Neuronal stem cell (in vitro differentiated cells): ENCODE data around the gene CDC25B.

Experiments
- DNase-seq: peaks from one replicate; pipeline ENCODE4 v3.0.0-alpha.2; 2013; ENCODE audit warnings: low spot score
- H2AFZ ChIP-seq: one replicate; pipeline ENCODE4 v1.6.1; 2013; ENCODE audit warnings: mild to moderate bottlenecking, low read length, inconsistent platforms
- H2AK5ac ChIP-seq: 2 replicates; pipeline ENCODE4 v1.6.1; 2013; ENCODE audit warnings: low read depth, mild to moderate bottlenecking, inconsistent platforms, low read length, moderate library complexity, mixed read lengths
- H2BK120ac ChIP-seq: 2 replicates; pipeline ENCODE4 v1.6.1; 2013; ENCODE audit warnings: low read depth, mild to moderate bottlenecking, inconsistent platforms, low read length, moderate library complexity, mixed read lengths
- H2BK12ac ChIP-seq: one replicate; pipeline ENCODE4 v1.6.1; 2013; ENCODE audit warnings: low read length, inconsistent platforms
- H2BK15ac ChIP-seq: 2 replicates; pipeline ENCODE4 v1.6.1; 2013; ENCODE audit warnings: mild to moderate bottlenecking, low read length, inconsistent platforms, mixed read lengths
- H2BK5ac ChIP-seq: one replicate; pipeline ENCODE4 v1.6.1; 2013; ENCODE audit warnings: inconsistent platforms, mild to moderate bottlenecking, low read length, moderate library complexity
- H3K14ac ChIP-seq: one replicate; pipeline ENCODE4 v1.6.1; 2013; ENCODE audit warnings: low read length, inconsistent platforms
- H3K18ac ChIP-seq: 2 replicates; pipeline ENCODE4 v1.6.1; 2013; ENCODE audit warnings: low read length, inconsistent platforms
- H3K23ac ChIP-seq: 2 replicates; pipeline ENCODE4 v1.6.1; 2013; ENCODE audit warnings: low read depth, mild to moderate bottlenecking, mixed read lengths, low read length, inconsistent platforms; ENCODE audit not compliant: poor library complexity
- H3K27ac ChIP-seq: replicated peaks from 3 replicates; pipeline ENCODE4 v1.5.1; 2013; ENCODE audit warnings: low read length, inconsistent platforms
- H3K27me3 ChIP-seq, 3 experiments: 2 replicates each; pipeline ENCODE4 v1.6.1; 2013; ENCODE audit warnings: low read length in 3 of 3, mild to moderate bottlenecking in 2 of 3, inconsistent platforms in 1 of 3, low read depth in 1 of 3, mixed read lengths in 1 of 3, moderate library complexity in 1 of 3; ENCODE audit not compliant: control insufficient read depth in 3 of 3, insufficient read depth in 3 of 3
- H3K36me3 ChIP-seq, 2 donors: replicated peaks in 1 of 2; 2 replicates each; pipeline ENCODE4 v1.6.1; 2013; ENCODE audit warnings: low read length in 2 of 2; ENCODE audit not compliant: control insufficient read depth in 2 of 2, insufficient read depth in 2 of 2
- H3K4ac ChIP-seq: 2 replicates; pipeline ENCODE4 v1.6.1; 2013; ENCODE audit warnings: inconsistent platforms, mild to moderate bottlenecking, low read length, moderate library complexity
- H3K4me1 ChIP-seq, 2 donors: 1 replicate in 1 of 2; 2 replicates in 1 of 2; pipeline ENCODE4 v1.6.1; 2013; ENCODE audit warnings: low read length in 2 of 2, low read depth in 1 of 2; ENCODE audit not compliant: control insufficient read depth in 2 of 2, insufficient read depth in 1 of 2
- H3K4me2 ChIP-seq: one replicate; pipeline ENCODE4 v1.6.1; 2013; ENCODE audit warnings: mild to moderate bottlenecking, low read length, inconsistent platforms; ENCODE audit not compliant: insufficient read depth, poor library complexity, severe bottlenecking
- H3K4me3 ChIP-seq, 2 donors: 2 replicates each; pipeline ENCODE4 v1.5.1; 2013; ENCODE audit warnings: low read length in 2 of 2, mild to moderate bottlenecking in 2 of 2, inconsistent platforms in 1 of 2, moderate library complexity in 1 of 2
- H3K79me1 ChIP-seq: one replicate; pipeline ENCODE4 v1.6.1; 2013; ENCODE audit warnings: low read depth, mild to moderate bottlenecking, inconsistent platforms, low read length, moderate library complexity
- H3K9ac ChIP-seq: one replicate; pipeline ENCODE4 v1.6.1; 2013; ENCODE audit warnings: mild to moderate bottlenecking, low read depth, low read length, inconsistent platforms; ENCODE audit not compliant: poor library complexity
- H3K9me3 ChIP-seq, 2 donors: replicated peaks in 1 of 2; 2 replicates each; pipeline versions ENCODE3 to v1.6.1; 2013; ENCODE audit warnings: low read length in 2 of 2, mild to moderate bottlenecking in 2 of 2, inconsistent platforms in 1 of 2, low read depth in 1 of 2, mixed read lengths in 1 of 2, moderate library complexity in 1 of 2; ENCODE audit not compliant: control insufficient read depth in 2 of 2, insufficient read depth in 1 of 2
- H4K8ac ChIP-seq: one replicate; pipeline ENCODE4 v1.6.1; 2013; ENCODE audit warnings: low read depth, mild to moderate bottlenecking, inconsistent platforms, low read length, moderate library complexity
- H4K91ac ChIP-seq: one replicate; pipeline ENCODE4 v1.6.1; 2013; ENCODE audit warnings: low read length, low read depth, mild to moderate bottlenecking, inconsistent platforms; ENCODE audit not compliant: poor library complexity
- WGBS, 2 donors: extraction: QIAGEN DNeasy Blood & Tissue Kit; methylation state at CpG; one replicate each; pipeline ENCODE4 v1.1.7; 2013; ENCODE audit warnings: missing lambda C conversion rate in 2 of 2, mixed read lengths in 1 of 2; ENCODE audit not compliant: insufficient read length in 2 of 2, insufficient replicate concordance in 1 of 2; ENCODE audit errors: extremely low coverage in 2 of 2; 5-methylcytosine and 5-hydroxymethylcytosine counted together

CDC25B gene

DNA sequence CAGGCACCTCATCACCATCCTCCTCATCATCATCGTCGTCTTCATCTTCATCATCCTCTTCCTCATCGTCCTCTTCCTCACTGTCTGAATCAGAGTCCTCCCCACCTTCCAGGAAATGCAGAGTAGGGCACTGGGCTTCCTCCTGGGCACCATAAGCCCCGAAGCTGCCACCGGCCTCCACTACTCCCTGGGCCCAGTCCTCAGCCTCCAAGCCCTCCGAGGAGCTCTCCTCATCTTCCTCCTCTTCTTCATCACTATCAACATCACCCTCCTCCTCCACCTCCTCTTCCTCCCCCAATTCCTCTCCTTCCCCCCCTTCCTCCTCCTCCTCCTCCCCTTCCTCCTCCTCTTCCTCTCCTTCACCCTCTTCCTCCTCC, 11.3 kb upstream of the CDC25B start:
- H3K23ac ChIP-seq = peak overlapping the region; percentile 66

DNA sequence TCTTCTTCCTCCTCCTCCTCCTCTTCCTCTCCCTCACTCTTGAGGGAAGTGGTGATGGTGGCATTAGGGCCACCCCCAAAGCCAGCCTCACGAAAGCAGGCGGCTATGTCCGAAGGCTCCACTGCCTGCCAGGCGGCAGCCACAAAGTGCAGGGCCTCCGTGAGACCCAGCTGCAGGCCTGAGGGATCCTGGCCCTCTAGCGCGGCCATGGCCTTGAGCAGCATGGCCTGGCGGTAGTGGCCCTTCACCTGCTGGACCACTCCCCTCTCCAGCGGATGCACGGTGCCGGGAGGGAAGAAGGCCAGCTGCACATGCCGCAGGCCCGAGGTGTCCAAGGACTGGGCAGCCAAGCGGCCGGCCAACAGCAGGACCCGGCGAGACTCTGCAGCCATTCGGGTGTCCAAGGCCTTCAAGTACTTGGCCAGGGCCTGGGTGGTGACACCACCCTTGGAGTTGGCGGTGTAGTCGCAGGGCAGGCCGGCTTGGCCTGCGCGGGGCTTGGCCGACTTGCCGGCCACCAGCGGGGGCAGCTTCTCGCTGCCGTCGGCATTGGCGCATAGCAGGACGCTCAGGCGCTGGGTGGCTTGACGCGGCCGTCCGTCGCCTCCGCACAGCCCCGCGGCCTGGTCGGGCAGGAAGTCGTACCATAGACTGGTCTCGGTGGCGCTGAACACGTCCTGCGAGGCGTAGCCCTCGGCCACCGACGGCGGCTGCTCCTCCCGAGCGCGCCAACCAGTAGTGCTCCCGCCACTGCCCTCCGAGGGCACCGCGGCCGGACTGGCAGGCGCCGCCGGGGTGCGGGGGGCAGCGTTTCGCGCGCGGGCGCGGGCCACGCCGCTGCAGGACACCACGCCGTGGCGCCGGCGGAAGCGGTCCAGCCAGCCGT, 10.6 kb upstream of the CDC25B start:
- H2AFZ ChIP-seq = no peak overlapping the region
- peak overlapping the region; percentile 98 for H3K9ac ChIP-seq
- H3K4ac ChIP-seq = peak overlapping the region; percentile 97
- H2BK120ac ChIP-seq = no peak overlapping the region
- WGBS, 2 donors = no CpG with 5 or more reads among the region's 79 CpGs
- H3K4me2 ChIP-seq = peak overlapping the region; percentile 94
- H2BK12ac ChIP-seq = peak overlapping the region; percentile 35
- H3K14ac ChIP-seq = no peak overlapping the region
- DNase-seq = no peak
- peak overlapping the region; percentile 98 for H3K18ac ChIP-seq
- peak overlapping the region; percentile 88 for H2AK5ac ChIP-seq
- peak overlapping the region; percentile 44 to 88 for H3K4me3 ChIP-seq
- H3K9me3 ChIP-seq = no peaks in the 10 kb centered on the region
- peaks cover 11% of the 10 kb centered on the region for H3K79me1 ChIP-seq
- H3K23ac ChIP-seq = peak overlapping the region; percentile 99
- H3K4me1 ChIP-seq = peaks cover 3 to 17% of the 10 kb centered on the region in 2 donors
- peaks cover 0 to 2% (median 0%) of the 10 kb centered on the region in 3 experiments for H3K27me3 ChIP-seq
- H2BK5ac ChIP-seq = peak overlapping the region; percentile 89
- H4K91ac ChIP-seq = peak overlapping the region; percentile 83
- no peak overlapping the region for H3K27ac ChIP-seq
- peak overlapping the region; percentile 71 for H2BK15ac ChIP-seq
- no peak overlapping the region for H4K8ac ChIP-seq
- peaks cover 0 to 4% of the 10 kb centered on the region in 2 donors for H3K36me3 ChIP-seq

More for the DNA sequence above, 11.3 kb upstream of the CDC25B start:
- peaks cover 0 to 4% of the 10 kb centered on the region in 2 donors for H3K36me3 ChIP-seq
- no peak overlapping the region for H4K91ac ChIP-seq
- no peak overlapping the region for H3K4me3 ChIP-seq
- H2BK12ac ChIP-seq = no peak overlapping the region
- H3K79me1 ChIP-seq = peaks cover 11% of the 10 kb centered on the region
- no peak overlapping the region for H3K9ac ChIP-seq
- no peak overlapping the region for H2AK5ac ChIP-seq
- H3K14ac ChIP-seq = no peak overlapping the region
- no peak overlapping the region for H3K27ac ChIP-seq
- DNase-seq = no peak
- H2BK120ac ChIP-seq = no peak overlapping the region
- peaks cover 0 to 4% (median under 1%) of the 10 kb centered on the region in 3 experiments for H3K27me3 ChIP-seq
- WGBS, 2 donors = no CpG with 5 or more reads among the region's 6 CpGs
- H3K9me3 ChIP-seq = no peaks in the 10 kb centered on the region
- no peak overlapping the region for H2AFZ ChIP-seq
- H3K4me1 ChIP-seq = peaks cover 3 to 17% of the 10 kb centered on the region in 2 donors
- H2BK15ac ChIP-seq = no peak overlapping the region
- H2BK5ac ChIP-seq = no peak overlapping the region
- no peak overlapping the region for H4K8ac ChIP-seq
- H3K4ac ChIP-seq = no peak overlapping the region
- H3K4me2 ChIP-seq = no peak overlapping the region
- no peak overlapping the region for H3K18ac ChIP-seq

DNA sequence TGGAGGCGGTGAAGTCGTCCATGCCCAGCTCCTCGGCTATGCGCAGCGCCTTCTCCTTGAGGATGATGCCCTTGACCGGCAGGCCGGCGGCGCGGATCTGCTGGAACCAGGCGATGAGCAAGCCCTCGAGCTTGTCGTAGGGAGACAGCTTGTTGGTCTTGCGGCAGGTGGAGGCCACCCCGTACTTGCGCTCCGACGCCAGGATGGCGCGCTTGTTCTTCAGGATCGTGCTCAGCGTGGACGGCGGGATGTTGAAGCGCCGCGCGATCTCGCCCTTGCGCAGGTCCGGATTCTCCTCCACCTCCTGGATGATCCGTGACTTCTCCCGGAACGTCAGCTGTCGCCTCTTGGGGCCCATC, 10.0 kb upstream of the CDC25B start:
- peaks cover 0 to 4% of the 10 kb centered on the region in 2 donors for H3K36me3 ChIP-seq
- peak overlapping the region; percentile 98 for H3K18ac ChIP-seq
- peak overlapping the region; percentile 83 for H4K91ac ChIP-seq
- H3K23ac ChIP-seq = peak overlapping the region; percentile 99
- H3K27me3 ChIP-seq = peaks cover 0 to 1% (median 0%) of the 10 kb centered on the region in 3 experiments
- H2AFZ ChIP-seq = peak overlapping the region; percentile 41
- H3K9me3 ChIP-seq = no peaks in the 10 kb centered on the region
- H3K9ac ChIP-seq = peak overlapping the region; percentile 98
- H4K8ac ChIP-seq = no peak overlapping the region
- H3K4me2 ChIP-seq = peak overlapping the region; percentile 94
- H2BK15ac ChIP-seq = peak overlapping the region; percentile 71
- H3K27ac ChIP-seq = no peak overlapping the region
- H3K4ac ChIP-seq = peak overlapping the region; percentile 97
- peak overlapping the region; percentile 44 to 88 for H3K4me3 ChIP-seq
- H2BK120ac ChIP-seq = no peak overlapping the region
- no CpG with 5 or more reads among the region's 35 CpGs for WGBS, 2 donors
- H3K14ac ChIP-seq = peak overlapping the region; percentile 100
- H3K79me1 ChIP-seq = peaks cover 11% of the 10 kb centered on the region
- peak overlapping the region; percentile 88 for H2AK5ac ChIP-seq
- peak overlapping the region; percentile 89 for H2BK5ac ChIP-seq
- H2BK12ac ChIP-seq = peak overlapping the region; percentile 35
- DNase-seq = no peak
- H3K4me1 ChIP-seq = peaks cover 0 to 15% of the 10 kb centered on the region in 2 donors

DNA sequence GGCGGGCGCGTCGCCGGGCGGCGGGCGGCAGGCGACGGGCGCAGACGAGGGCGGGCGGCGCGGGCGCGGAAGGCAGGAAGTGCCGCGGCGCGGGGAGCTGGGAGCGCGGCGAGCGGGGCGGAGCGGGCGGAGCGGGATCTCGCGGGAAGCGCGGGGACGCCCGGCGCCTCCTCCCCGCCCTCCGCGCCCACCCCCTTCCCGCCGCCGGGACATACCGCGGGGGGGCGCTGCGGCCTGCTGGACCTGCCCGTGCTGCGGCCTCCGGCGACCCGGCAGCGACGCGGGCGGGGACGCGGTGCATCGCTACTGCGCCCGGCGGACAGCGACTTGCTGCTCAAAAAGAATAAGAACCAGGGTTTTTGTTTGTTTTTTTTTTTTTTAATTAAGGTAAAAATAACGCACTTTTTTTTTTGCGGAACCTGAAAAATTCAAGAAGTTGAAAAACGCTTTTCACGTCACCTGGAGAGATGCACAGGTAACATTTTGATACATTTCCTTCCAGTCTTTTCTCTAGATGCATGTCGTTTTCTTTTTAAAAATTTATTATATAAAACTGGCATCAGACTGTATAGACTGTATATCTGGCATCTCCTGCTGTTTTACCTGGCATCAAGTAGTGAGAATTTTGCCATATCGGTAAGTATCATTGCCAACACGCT, 9.3 kb upstream of the CDC25B start, which contains the start of gene CENPB:
Gene CENPB, minus strand, starts transcription at position 76 of the 659 bp plus-strand sequence. CDS start 257 bp downstream, outside the sequence.
- H3K4ac ChIP-seq = peak within 1 kb of the TSS; percentile 97
- peak within 1 kb of the TSS; percentile 100 for H3K14ac ChIP-seq
- DNase-seq = peak; percentile 87

More for the DNA sequence above, 9.3 kb upstream of the CDC25B start, which contains the start of gene CENPB:
- Histone ChIP-seq H4K8ac (no peak within 1 kb of the TSS), H3K4me3 (peak within 1 kb of the TSS; percentile 44 to 88), H3K79me1 (peaks cover 11% of the 10 kb centered on the region), H3K18ac (peak within 1 kb of the TSS; percentile 98), H3K27ac (no peak within 1 kb of the TSS), H4K91ac (peak within 1 kb of the TSS; percentile 83), H2AK5ac (peak within 1 kb of the TSS; percentile 88), H2BK5ac (peak within 1 kb of the TSS; percentile 89), H3K4me2 (peak within 1 kb of the TSS; percentile 94), H3K27me3 (peaks cover 0 to 1% (median 0%) of the 10 kb centered on the region in 3 experiments), H2BK15ac (peak within 1 kb of the TSS; percentile 71), H3K9me3 (no peaks in the 10 kb centered on the region), H3K23ac (peak within 1 kb of the TSS; percentile 99), H2BK120ac (no peak within 1 kb of the TSS), H3K4me1 (peaks cover 0 to 14% of the 10 kb centered on the region in 2 donors), H3K9ac (peak within 1 kb of the TSS; percentile 98), H3K36me3 (peaks cover 0 to 4% of the 10 kb centered on the region in 2 donors), H2AFZ (peak within 1 kb of the TSS; percentile 41), H2BK12ac (peak within 1 kb of the TSS; percentile 35)
- no CpG with 5 or more reads among the region's 70 CpGs for WGBS, 2 donors
